SK-N-SH treated with all-trans-retinoic acid at 6 μM for 48 hours (cell line): ENCODE data around the gene ELF1.

Experiments used
- ATAC-seq: fragments of 200-7000 bp; cut with Tn5 transposase; 3 replicates; pipeline ENCODE4 v1.9.1; 2020; ENCODE audit warnings: mild to moderate bottlenecking, moderate library complexity
- ARNTL ChIP-seq: fragments of 450-650 bp; formaldehyde crosslinking; IDR thresholded peaks from 2 replicates; pipeline ENCODE4 v1.5.0; 2020; ENCODE audit warnings: low read depth, mild to moderate bottlenecking, moderate library complexity, borderline replicate concordance
- BACH2 ChIP-seq: fragments of 250-450 bp; sonication (Bioruptor Pico); IDR thresholded peaks from 2 replicates; pipeline ENCODE4 v1.9.0; 2021; ENCODE audit warnings: mild to moderate bottlenecking, borderline replicate concordance
- CSDC2 ChIP-seq: fragments of 250-450 bp; sonication (Bioruptor Pico); IDR thresholded peaks from 2 replicates; pipeline ENCODE4 v1.5.0; 2020; ENCODE audit warnings: mild to moderate bottlenecking, moderate library complexity
- CSRNP3 ChIP-seq: fragments of 250-450 bp; sonication (Bioruptor Pico); IDR thresholded peaks from 2 replicates; pipeline ENCODE4 v1.5.1; 2021; ENCODE audit warnings: mild to moderate bottlenecking, moderate library complexity
- ESRRG ChIP-seq: fragments of 250-450 bp; sonication (Bioruptor Pico); IDR thresholded peaks from 2 replicates; pipeline ENCODE4 v1.6.1; 2021; ENCODE audit warnings: mild to moderate bottlenecking
- GLIS3 ChIP-seq: fragments of 250-450 bp; sonication (Bioruptor Pico); IDR thresholded peaks from 2 replicates; pipeline ENCODE4 v1.5.0; 2020; ENCODE audit warnings: mild to moderate bottlenecking, moderate library complexity
- OSR1 ChIP-seq: fragments of 250-450 bp; sonication (Bioruptor Pico); IDR thresholded peaks from 2 replicates; pipeline ENCODE4 v1.8.0; 2022; ENCODE audit warnings: moderate library complexity, mild to moderate bottlenecking, inconsistent platforms
- PATZ1 ChIP-seq: fragments of 250-450 bp; sonication (Bioruptor Pico); IDR thresholded peaks from 2 replicates; pipeline ENCODE4 v1.8.0; 2020; ENCODE audit warnings: mild to moderate bottlenecking, moderate library complexity, borderline replicate concordance
- PPARA ChIP-seq: fragments of 250-450 bp; sonication (Bioruptor Pico); IDR thresholded peaks from 2 replicates; pipeline ENCODE4 v1.5.0; 2020; ENCODE audit warnings: mild to moderate bottlenecking, borderline replicate concordance
- SNAI2 ChIP-seq: fragments of 250-450 bp; sonication (Bioruptor Pico); IDR thresholded peaks from 2 replicates; pipeline ENCODE4 v1.5.0; 2020; ENCODE audit warnings: mild to moderate bottlenecking, moderate library complexity
- TOX ChIP-seq: fragments of 250-450 bp; sonication (Bioruptor Pico); IDR thresholded peaks from 2 replicates; pipeline ENCODE4 v1.8.0; 2021; ENCODE audit warnings: mild to moderate bottlenecking, moderate library complexity, borderline replicate concordance
- ZC3H10 ChIP-seq: fragments of 250-450 bp; sonication (Bioruptor Pico); IDR thresholded peaks from 2 replicates; pipeline ENCODE4 v1.5.1; 2021; ENCODE audit warnings: mild to moderate bottlenecking, moderate library complexity
- ZFP3 ChIP-seq: fragments of 250-450 bp; sonication (Bioruptor Pico); IDR thresholded peaks from 2 replicates; pipeline ENCODE4 v1.5.0; 2020; ENCODE audit warnings: mild to moderate bottlenecking, moderate library complexity
- ZNF565 ChIP-seq: fragments of 450-650 bp; formaldehyde crosslinking; conservative IDR thresholded peaks from 2 replicates; pipeline ENCODE4 v1.5.0; 2020; ENCODE audit warnings: low read depth, mild to moderate bottlenecking, moderate library complexity
- ZNF8 ChIP-seq: fragments of 450-650 bp; formaldehyde crosslinking; IDR thresholded peaks from 2 replicates; pipeline ENCODE4 v1.5.0; 2020; ENCODE audit warnings: mild to moderate bottlenecking, moderate library complexity
- TF ChIP-seq, protein P1 (sequence below): fragments of 250-450 bp; sonication (Bioruptor Pico); IDR thresholded peaks from 2 replicates; pipeline ENCODE4 v1.8.0; 2021; ENCODE audit warnings: low read depth, mild to moderate bottlenecking, moderate library complexity, borderline replicate concordance
- TF ChIP-seq, protein P2 (sequence below): fragments of 250-450 bp; sonication (Bioruptor Pico); IDR thresholded peaks from 2 replicates; pipeline ENCODE4 v1.5.0; 2020; ENCODE audit warnings: mild to moderate bottlenecking, moderate library complexity

The ELF1 gene

DNA sequence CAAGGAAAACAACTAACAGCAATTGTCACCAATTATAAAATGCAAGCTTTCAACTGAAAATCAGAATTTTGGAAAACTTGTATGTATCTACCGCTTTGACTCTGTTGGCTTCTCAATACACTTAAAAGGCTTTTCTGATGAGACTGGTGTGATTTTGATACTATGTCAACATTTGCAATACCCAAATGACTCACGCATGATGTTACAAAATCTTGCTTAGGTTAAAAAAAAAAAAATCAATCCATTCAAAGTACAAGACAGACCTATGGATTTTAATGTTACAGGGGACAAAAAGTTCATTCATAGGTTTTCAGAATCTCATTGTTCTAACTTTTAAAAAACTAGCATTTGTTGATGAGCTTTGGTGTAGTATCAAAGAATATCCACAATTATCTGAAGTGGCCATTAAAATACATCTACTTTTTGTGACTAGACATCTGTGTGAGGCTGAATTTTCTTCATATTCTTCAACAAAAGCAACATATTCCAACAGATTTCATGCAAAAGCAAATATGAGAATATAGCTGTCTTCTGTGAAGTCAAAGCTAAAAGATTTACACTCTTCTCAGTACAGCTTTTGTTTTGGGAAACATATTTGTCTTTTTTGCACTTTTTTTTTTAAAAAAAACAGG, 10.7 kb downstream of the ELF1 start:
- TF ChIP-seq, protein P1, sequence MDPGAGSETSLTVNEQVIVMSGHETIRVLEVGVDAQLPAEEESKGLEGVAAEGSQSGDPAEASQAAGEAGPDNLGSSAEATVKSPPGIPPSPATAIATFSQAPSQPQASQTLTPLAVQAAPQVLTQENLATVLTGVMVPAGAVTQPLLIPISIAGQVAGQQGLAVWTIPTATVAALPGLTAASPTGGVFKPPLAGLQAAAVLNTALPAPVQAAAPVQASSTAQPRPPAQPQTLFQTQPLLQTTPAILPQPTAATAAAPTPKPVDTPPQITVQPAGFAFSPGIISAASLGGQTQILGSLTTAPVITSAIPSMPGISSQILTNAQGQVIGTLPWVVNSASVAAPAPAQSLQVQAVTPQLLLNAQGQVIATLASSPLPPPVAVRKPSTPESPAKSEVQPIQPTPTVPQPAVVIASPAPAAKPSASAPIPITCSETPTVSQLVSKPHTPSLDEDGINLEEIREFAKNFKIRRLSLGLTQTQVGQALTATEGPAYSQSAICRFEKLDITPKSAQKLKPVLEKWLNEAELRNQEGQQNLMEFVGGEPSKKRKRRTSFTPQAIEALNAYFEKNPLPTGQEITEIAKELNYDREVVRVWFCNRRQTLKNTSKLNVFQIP (CRISPR knock-in tag), result no peak
- TF ChIP-seq BACH2 (CRISPR knock-in tag) (no peak), ZNF8 (CRISPR knock-in tag) (no peak), ZNF565 (CRISPR knock-in tag) (no peak), TOX (CRISPR knock-in tag) (no peak)
- ATAC-seq, result no peak

- TF ChIP-seq CSRNP3 (CRISPR knock-in tag) (no peak), ZFP3 (CRISPR knock-in tag) (no peak), OSR1 (CRISPR knock-in tag) (no peak), ZC3H10 (CRISPR knock-in tag) (no peak), TOX (CRISPR knock-in tag) (no peak), ARNTL (CRISPR knock-in tag) (no peak), CSDC2 (no peak), GLIS3 (no peak), BACH2 (CRISPR knock-in tag) (no peak), PPARA (CRISPR knock-in tag) (no peak), ZNF8 (CRISPR knock-in tag) (no peak), PATZ1 (CRISPR knock-in tag) (no peak)
- TF ChIP-seq, protein P2, sequence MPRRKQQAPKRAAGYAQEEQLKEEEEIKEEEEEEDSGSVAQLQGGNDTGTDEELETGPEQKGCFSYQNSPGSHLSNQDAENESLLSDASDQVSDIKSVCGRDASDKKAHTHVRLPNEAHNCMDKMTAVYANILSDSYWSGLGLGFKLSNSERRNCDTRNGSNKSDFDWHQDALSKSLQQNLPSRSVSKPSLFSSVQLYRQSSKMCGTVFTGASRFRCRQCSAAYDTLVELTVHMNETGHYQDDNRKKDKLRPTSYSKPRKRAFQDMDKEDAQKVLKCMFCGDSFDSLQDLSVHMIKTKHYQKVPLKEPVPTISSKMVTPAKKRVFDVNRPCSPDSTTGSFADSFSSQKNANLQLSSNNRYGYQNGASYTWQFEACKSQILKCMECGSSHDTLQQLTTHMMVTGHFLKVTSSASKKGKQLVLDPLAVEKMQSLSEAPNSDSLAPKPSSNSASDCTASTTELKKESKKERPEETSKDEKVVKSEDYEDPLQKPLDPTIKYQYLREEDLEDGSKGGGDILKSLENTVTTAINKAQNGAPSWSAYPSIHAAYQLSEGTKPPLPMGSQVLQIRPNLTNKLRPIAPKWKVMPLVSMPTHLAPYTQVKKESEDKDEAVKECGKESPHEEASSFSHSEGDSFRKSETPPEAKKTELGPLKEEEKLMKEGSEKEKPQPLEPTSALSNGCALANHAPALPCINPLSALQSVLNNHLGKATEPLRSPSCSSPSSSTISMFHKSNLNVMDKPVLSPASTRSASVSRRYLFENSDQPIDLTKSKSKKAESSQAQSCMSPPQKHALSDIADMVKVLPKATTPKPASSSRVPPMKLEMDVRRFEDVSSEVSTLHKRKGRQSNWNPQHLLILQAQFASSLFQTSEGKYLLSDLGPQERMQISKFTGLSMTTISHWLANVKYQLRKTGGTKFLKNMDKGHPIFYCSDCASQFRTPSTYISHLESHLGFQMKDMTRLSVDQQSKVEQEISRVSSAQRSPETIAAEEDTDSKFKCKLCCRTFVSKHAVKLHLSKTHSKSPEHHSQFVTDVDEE (CRISPR knock-in tag), result no peak
- TF ChIP-seq, protein P1 (CRISPR knock-in tag), result no peak
- peak; percentile 49; the same call in 1 of the 3 replicates for ATAC-seq
Measured at GRCh38 chr13:41007744-41008128, 11.4 kb downstream of the ELF1 start.

DNA sequence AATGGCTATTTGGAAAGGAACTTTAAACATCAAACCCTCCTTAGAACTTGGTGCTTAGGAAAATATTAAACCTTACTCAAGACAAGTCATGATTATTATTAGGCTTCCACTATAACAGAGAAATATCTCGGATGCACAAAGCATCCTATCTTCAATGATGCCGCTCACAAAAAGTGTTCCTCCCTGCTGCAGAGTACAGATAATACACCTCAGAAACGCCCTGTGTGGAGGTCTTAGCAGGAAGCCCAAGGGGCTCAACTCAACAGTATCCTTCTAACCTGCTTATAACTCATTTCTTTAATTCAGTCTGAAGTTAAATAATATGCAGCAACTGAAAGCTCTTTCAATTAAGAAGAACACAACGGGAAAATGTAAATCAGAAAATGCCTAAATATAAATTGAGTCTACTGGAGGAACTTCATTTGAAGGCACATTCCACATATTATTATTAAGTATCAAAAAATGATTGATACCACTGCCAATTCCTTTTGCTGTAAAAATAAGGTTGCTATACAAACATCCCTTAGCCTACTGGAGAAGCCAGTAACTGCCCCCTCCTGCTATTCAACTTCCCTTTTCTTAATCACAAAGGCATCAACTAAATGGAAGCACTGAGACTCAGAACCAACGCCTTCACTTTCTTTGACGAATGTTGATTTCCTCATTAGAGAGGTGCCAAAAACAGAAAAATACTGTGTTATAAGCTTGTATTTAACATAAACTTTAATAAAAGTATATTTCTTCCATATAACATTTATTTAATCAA, 12.0 kb downstream of the ELF1 start:
- no peak for ATAC-seq
- TF ChIP-seq, protein P2 (CRISPR knock-in tag), result no peak
- TF ChIP-seq BACH2 (CRISPR knock-in tag), result no peak
- TF ChIP-seq, protein P1 (CRISPR knock-in tag), result no peak
- TF ChIP-seq ZNF8 (CRISPR knock-in tag), result no peak
- TF ChIP-seq OSR1 (CRISPR knock-in tag), result no peak
- no peak for TF ChIP-seq SNAI2 (CRISPR knock-in tag)
- no peak for TF ChIP-seq GLIS3
- no peak for TF ChIP-seq PPARA (CRISPR knock-in tag)
- no peak for TF ChIP-seq ZNF565 (CRISPR knock-in tag)
- TF ChIP-seq ESRRG (CRISPR knock-in tag), result no peak
- TF ChIP-seq PATZ1 (CRISPR knock-in tag), result no peak
